Measurements from ENCODE around the gene ABHD5.
A peak's percentile ranks its signal among the peaks of the same experiment; 100 is the strongest.

ABHD5 gene

DNA sequence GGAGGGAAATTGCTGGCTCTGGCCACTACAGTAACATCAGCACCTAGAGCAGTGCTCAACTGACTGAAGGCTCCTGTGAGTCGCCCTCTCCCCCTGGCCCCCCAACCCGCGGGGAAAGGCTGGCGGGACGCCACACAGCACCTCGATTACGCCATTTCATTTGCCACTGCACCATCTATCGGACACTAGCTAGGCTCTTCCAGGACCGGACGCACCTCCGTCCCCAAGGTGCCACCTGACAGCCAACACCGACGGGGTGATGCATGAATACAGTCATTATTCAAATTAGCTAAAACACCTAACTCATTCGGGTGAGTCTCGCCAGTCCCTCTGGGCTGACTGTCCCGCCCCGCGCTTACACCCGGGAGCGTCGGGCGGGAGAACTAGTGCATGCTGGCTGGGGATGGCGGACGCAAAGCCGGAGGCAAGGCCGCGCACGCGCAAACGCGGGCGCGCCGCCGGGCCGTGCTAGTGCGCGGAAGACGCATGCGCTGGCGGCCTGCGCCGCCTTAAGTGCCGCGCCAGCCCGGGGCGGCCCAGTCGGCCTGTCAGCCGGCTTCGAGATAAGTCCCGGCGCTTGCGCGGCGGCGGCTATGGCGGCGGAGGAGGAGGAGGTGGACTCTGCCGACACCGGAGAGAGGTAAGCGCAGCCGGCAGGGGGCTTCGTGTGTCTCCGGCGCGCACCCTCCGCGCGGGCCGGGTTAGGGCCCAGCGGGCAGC is at the start of gene ABHD5:
Gene ABHD5, plus strand, starts transcription at position 539 of the 720 bp plus-strand sequence. Its CDS starts 55 bp downstream, at position 594.
- TF ChIP-seq GATA2 (IDR thresholded peaks at IDR 0.05; ENCODE audit: low read depth, low read length) (peak; percentile 60; the same call in 1 of the 2 replicates), GATA3 (IDR thresholded peaks at IDR 0.05; ENCODE audit: low read depth, low read length) (no peak)

DNA sequence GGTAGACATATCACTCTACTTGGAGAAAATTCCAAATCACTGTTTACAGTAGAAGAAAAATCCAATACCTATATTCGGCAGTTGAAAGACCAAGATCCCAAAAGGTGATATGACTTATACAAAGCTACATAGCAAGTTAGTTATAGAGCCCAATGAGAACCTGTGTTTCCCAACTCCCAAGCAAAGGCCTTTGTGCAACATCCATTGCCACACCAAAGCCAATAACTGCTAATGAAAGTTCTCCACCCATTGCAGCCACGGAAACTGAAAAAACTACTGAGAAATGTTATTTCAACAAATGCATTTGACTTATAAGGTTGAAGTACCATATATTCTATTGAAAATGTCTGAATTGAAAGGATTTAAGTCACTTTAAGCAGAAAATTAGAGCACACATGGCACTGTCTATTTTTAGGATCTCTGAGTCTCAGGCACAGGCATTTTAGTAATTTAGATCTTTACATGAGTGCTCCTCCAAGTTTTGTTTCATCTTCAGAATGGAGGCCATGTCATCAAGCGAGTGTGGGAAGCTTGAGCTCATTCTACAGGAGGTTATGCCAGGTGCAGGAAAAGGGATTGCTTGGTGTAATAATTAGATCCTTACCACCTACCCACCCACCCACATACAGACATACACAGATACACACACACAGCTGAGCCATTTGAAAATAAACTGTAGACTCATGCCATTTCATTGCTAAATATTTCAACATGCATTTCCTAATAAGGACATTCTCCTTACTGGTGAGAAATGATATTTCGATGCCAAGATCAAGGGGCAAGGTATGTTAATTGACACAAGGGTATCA is 49.2 kb upstream of the ABHD5 start:
- TF ChIP-seq GATA3 (IDR thresholded peaks at IDR 0.05; ENCODE audit: low read depth, low read length) (no peak), GATA2 (IDR thresholded peaks at IDR 0.05; ENCODE audit: low read depth, low read length) (no peak)

DNA sequence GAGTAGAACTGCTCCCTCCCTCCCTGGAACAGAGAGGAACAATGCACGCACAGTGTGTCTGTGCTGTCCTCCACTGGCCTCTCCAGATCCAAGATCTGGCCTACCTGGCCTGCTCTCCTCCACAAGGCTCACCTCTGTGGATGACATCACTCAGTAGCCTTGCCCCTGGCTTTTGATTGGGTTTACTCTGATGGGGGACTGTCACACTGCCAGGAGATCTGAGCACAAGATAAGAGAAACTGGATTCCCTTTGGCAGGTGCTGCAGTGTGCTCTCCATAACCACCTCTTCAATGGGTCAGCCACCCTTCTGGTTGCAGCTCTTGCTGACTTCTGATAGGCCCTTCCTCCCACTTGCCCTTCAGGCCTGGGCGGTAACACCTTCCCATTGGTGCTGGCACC is 46.3 kb upstream of the ABHD5 start:
- TF ChIP-seq GATA3 (IDR thresholded peaks at IDR 0.05; ENCODE audit: low read depth, low read length) (no peak), GATA2 (IDR thresholded peaks at IDR 0.05; ENCODE audit: low read depth, low read length) (peak; percentile 71; the same call in 1 of the 2 replicates)

DNA sequence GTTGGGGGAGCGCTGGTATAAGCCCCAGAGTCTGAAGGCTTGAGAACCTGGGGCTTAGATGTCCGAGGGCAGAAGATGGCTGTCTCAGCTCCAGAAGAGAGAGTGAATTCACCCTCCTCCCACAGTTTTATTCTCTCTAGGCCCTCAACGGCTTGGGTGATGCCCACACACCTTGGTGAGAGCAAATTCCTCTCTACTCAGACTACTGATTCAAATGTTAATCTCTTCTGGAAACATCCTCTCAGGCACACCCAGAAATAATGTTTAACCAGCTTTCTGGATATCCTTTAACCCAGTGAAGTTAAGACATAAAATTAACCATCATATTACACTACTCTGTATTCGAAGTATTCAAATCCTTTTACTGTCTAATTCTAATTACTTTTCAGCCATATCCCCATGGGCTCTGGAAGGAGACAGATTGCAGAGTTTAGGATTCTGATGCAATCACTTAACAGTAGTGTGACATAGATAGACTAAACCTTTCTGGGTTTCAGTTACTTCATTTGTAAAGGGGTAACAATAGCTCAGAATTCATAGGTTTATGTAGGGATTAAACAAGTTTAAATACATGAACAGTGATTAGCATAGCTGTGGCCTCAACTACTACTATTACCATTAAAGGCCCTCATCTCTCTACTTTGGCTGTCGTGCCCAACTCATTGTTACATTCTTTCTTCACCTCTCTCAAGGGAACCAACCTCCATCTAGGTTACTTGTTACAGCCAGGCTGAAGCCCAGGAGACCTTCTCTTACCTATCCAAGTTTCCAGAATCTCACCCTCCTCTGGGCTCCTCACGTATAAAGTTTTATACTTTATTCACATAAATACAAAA is 43.2 kb upstream of the ABHD5 start:
- TF ChIP-seq GATA2 (IDR thresholded peaks at IDR 0.05; ENCODE audit: low read depth, low read length) (no peak), GATA3 (IDR thresholded peaks at IDR 0.05; ENCODE audit: low read depth, low read length) (no peak)

DNA sequence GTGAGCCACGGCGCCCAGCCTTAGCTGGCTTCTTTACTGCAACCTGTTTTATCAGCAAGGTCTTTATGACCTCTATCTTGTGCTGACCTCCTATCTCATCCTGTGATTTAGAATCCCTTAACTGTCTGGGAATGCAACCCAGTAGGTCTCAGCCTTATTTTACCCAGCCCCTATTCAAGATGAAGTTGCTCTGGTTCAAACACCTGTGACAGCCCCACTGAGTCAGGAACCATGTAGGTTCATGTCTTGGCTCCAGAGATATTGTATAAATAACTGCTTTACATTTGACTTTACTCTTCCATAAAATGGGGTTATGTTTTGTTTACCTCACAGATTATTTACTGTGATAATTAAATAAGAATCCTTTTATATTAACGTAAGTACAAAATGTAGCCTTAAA is 41.8 kb upstream of the ABHD5 start:
- TF ChIP-seq GATA2 (IDR thresholded peaks at IDR 0.05; ENCODE audit: low read depth, low read length) (no peak), GATA3 (IDR thresholded peaks at IDR 0.05; ENCODE audit: low read depth, low read length) (no peak)

DNA sequence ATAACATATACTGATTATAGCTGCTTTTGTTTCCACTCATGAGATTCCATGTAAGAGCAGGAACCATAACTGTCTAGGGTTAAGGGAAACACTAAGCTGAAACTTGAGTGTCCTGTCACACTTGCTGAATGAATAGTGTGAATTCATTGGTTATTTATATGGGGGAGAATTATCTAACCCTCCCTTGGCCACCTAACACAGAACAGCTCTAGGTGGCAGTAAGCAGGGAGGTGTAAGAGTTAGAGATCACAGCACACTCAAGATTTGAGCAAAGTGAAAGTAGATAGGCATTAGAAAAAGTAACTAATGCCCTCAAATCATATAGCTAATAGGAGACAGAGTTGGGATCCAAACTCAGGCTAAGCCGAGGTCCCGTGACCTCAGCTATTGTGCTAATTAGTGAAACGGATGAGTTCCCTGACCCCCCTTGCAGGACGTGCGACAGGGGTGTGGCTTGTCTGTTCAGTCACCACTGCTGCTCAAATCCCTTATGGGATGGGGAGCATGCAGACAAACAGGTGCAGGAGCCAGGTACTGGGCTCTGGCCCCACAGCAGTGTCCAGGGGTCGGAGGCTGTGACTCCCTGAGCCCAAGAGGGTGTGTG is 41.3 kb upstream of the ABHD5 start:
- TF ChIP-seq GATA2 (IDR thresholded peaks at IDR 0.05; ENCODE audit: low read depth, low read length) (no peak), GATA3 (IDR thresholded peaks at IDR 0.05; ENCODE audit: low read depth, low read length) (no peak)

DNA sequence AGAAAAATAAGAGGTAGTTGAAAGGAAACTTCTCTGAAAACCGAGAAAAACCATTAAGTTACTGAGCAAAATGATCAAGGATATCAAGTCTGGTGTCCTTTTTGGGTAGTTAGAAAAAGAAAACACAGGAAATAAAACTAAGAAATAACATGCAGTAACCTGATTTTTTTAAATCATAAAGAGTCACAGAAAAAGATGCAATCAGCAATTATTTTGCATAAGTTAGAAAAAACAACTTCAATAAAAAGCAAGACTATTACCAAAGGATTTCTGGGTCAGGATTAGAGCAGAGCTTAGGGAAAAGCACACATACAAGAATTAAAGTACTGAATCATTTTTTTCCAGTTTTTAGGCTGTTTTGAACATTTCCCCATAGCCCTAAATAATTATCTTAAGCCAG is 40.4 kb upstream of the ABHD5 start:
- TF ChIP-seq GATA2 (IDR thresholded peaks at IDR 0.05; ENCODE audit: low read depth, low read length) = no peak
- TF ChIP-seq GATA3 (IDR thresholded peaks at IDR 0.05; ENCODE audit: low read depth, low read length) = no peak

DNA sequence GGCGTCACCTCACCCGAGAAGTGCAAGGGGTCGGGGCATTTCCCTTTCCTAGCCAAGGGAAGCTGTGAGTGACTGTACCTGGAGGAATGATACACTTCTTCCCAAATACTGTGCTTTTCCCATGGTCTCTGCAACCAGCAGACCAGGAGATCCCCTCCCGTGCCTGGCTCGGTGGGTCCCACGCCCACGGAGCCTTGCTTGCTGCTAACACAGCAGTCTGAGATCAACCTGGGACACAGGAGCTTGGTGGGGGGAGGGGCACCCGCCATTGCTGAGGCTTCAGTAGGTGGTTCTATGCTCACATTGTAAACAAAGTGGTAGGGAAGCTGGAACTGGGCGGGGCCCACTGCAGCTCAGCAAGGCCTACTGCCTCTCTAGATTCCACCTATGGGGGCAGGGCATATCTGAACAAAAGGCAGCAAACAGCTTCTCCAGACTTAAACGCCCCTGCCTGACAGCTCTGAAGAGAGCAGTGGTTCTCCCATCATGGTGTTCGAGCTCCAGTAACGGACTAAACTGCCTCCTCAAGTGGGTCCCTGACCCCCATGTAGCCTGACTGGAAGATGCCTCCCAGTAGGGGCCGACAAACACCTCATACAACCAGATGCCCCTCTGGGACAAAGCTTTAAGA is 31.4 kb upstream of the ABHD5 start:
- TF ChIP-seq GATA2 (IDR thresholded peaks at IDR 0.05; ENCODE audit: low read depth, low read length) (no peak), GATA3 (IDR thresholded peaks at IDR 0.05; ENCODE audit: low read depth, low read length) (no peak)

DNA sequence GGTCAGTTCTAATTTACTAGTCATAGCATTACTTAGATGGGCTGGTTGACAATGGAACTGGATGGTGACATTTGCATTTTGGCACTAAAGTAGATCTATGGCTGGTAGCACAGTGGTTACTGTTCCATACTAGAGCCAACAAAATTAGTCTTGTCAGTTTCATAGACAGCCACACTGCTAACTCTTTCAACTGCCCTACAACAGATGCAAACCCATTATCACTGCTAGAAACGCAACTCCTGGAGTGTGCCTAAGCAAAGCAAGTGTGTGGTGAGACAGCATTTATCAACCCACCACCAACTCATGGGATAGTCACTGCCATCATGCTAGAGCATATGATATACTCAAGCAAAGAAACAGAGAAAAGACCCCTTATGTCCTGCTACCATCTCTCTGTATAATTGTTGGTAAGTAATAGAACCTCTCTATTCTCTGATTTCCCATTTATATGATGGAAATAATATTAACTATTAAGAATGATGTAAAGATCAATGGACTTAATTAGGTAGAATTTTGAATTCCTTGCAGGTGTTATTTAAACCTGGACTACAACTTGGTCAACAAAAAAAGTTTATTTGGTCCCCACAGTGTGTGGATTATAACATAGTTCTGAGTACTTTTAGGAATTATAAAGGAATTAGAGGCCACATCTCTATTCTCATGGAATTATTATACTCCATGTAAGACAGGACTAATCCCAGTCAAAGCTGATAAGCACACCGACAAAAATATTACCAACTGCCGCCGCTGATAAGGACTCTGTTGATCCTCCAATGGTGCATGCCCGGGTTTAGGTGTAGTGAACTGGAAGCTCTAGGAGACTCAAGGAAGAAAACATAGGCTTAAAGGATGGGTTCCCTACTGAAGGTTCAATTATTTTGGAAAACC is 19.9 kb upstream of the ABHD5 start:
- TF ChIP-seq GATA3 (IDR thresholded peaks at IDR 0.05; ENCODE audit: low read depth, low read length) = no peak
- TF ChIP-seq GATA2 (IDR thresholded peaks at IDR 0.05; ENCODE audit: low read depth, low read length) = no peak

DNA sequence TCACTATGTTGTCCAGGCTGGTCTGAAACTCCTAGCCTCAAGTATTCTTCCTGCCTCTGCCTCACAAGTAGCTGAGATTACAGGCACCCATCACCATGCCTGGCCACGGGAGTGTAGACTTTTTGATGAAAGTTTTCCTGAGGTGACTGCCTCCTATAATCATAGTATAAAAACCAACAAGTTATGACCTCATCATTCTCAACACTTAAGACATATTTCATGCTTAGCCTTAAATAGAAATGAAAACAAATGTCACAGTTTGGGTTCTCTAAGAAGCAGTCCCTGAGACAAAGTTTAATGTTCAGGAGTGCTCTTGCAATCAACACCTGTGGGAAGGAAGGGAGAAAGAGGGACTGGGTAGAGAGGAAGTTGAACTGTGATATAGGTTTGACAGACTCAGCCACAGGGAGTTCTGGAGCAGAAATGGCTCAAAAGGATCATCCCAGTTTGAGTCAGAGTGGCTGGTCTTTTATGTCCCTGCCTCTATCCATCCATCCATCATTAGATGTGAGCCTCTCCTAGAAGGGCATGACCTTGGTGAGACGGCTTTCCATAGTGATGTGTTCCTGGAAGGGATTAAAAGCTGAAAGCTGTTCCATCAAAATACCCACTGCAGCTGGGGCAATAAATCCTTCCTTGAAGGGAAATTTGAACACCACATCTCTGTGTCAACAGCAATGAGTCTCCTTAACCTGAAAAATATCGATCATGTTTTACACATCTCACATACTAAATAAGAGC is 16.2 kb upstream of the ABHD5 start:
- TF ChIP-seq GATA3 (IDR thresholded peaks at IDR 0.05; ENCODE audit: low read depth, low read length) (no peak), GATA2 (IDR thresholded peaks at IDR 0.05; ENCODE audit: low read depth, low read length) (no peak)

DNA sequence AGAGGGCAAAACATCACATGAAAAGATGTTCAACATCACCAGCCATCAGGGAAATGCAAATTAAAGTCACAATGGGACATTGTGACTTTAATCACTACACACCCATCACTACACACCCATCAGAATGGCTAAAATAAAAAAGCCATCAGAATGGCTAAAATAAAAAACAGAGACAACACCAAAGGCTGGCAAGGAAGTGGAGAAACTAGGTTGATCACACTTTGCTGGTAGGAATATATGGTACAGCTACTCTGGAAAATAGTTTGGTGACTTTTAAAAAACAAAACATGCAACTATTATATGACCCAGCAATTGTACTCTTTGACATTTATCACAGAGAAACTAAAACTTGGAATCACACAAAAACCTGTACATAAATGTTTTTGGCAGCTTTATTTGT is 15.1 kb upstream of the ABHD5 start:
- TF ChIP-seq GATA2 (IDR thresholded peaks at IDR 0.05; ENCODE audit: low read depth, low read length) = no peak
- no peak for TF ChIP-seq GATA3 (IDR thresholded peaks at IDR 0.05; ENCODE audit: low read depth, low read length)

DNA sequence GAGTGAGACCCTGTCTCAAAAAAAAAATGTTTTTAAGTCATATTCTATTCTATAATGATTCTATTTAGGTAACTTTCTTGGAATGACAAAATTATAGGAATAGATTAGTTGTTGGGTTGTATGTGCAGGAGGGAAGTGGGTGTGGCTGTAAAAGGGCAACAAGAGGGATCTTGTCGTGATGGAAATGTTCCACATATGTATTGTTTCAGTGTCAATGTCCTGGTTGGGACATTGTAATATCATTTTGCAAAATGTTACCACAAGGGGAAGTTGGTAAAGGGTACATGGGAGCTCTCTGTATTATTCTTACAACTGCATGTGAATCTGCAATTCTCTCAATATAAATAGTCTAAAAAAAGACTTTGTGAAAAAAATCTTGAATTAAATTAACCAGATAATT is 14.3 kb upstream of the ABHD5 start:
- TF ChIP-seq GATA2 (IDR thresholded peaks at IDR 0.05; ENCODE audit: low read depth, low read length) (no peak), GATA3 (IDR thresholded peaks at IDR 0.05; ENCODE audit: low read depth, low read length) (no peak)

Measured in SH-SY5Y (cell line).